Astrocyte (in vitro differentiated cells and primary cell): ENCODE results near the gene NUP133. TPM values are rescaled to one million over a fixed set of nuclear protein-coding genes. Genes with fewer than 3 reads are reported as not detected.

ENCODE experiments used
- DNase-seq: peaks from one replicate; pipeline ENCODE4 v3.0.0-alpha.2; 2010; ENCODE audit warnings: low read depth
- FAIRE-seq: peaks from 2 replicates; lab custom pipeline; 2011; peaks lifted over from hg19 to GRCh38; lab: Jason Lieb, UNC
- H2AFZ ChIP-seq: 2 replicates; pipeline ENCODE4 v1.6.0; 2012; ENCODE audit warnings: low read depth, low read length, inconsistent platforms
- H3K27ac ChIP-seq: 2 replicates; pipeline ENCODE4 v1.5.1; 2011; ENCODE audit warnings: low read depth, low read length, inconsistent platforms
- H3K27me3 ChIP-seq: 2 replicates; pipeline ENCODE4 v1.6.0; 2011; ENCODE audit warnings: low read length, inconsistent platforms; ENCODE audit not compliant: insufficient read depth
- H3K36me3 ChIP-seq: 2 replicates; pipeline ENCODE4 v1.5.1; 2011; ENCODE audit warnings: low read length, inconsistent platforms; ENCODE audit not compliant: insufficient read depth
- H3K4me1 ChIP-seq: 2 replicates; pipeline ENCODE4 v1.5.1; 2011; ENCODE audit warnings: low read length, inconsistent platforms; ENCODE audit not compliant: insufficient read depth
- H3K4me2 ChIP-seq: 2 replicates; pipeline ENCODE4 v1.6.0; 2012; ENCODE audit warnings: low read length, inconsistent platforms
- H3K4me3 ChIP-seq: 2 replicates; pipeline ENCODE4 v1.5.1; 2011; ENCODE audit warnings: low read depth, mild to moderate bottlenecking, low read length, inconsistent platforms; ENCODE audit not compliant: insufficient read depth
- H3K79me2 ChIP-seq: 2 replicates; pipeline ENCODE4 v1.6.0; 2012; ENCODE audit warnings: mild to moderate bottlenecking, low read length, inconsistent platforms; ENCODE audit not compliant: insufficient read depth
- H3K9ac ChIP-seq: 2 replicates; pipeline ENCODE4 v1.6.0; 2012; ENCODE audit warnings: mild to moderate bottlenecking, low read length, inconsistent platforms
- H3K9me3 ChIP-seq: 2 replicates; pipeline ENCODE4 v1.5.1; 2012; ENCODE audit warnings: low read depth, mild to moderate bottlenecking, low read length, inconsistent platforms; ENCODE audit not compliant: insufficient read depth
- H4K20me1 ChIP-seq: 2 replicates; pipeline ENCODE4 v1.6.0; 2012; ENCODE audit warnings: low read length, inconsistent platforms; ENCODE audit not compliant: insufficient read depth
- H3K27ac Mint-ChIP-seq: one replicate; pipeline ENCODE4 v1.8.0; 2021; ENCODE audit warnings: mild to moderate bottlenecking, mixed read lengths; ENCODE audit not compliant: unreplicated experiment
- H3K27me3 Mint-ChIP-seq: one replicate; pipeline ENCODE4 v1.8.0; 2021; ENCODE audit warnings: low read depth, mixed read lengths; ENCODE audit not compliant: unreplicated experiment
- H3K36me3 Mint-ChIP-seq: one replicate; pipeline ENCODE4 v1.8.0; 2021; ENCODE audit warnings: low read depth, mixed read lengths; ENCODE audit not compliant: unreplicated experiment
- H3K4me1 Mint-ChIP-seq: one replicate; pipeline ENCODE4 v1.8.0; 2021; ENCODE audit warnings: low read depth, mixed read lengths; ENCODE audit not compliant: unreplicated experiment
- H3K4me3 Mint-ChIP-seq: one replicate; pipeline ENCODE4 v1.8.0; 2021; ENCODE audit warnings: mild to moderate bottlenecking, moderate library complexity, mixed read lengths; ENCODE audit not compliant: unreplicated experiment
- H3K9me3 Mint-ChIP-seq: one replicate; pipeline ENCODE4 v1.8.0; 2021; ENCODE audit warnings: mild to moderate bottlenecking, mixed read lengths; ENCODE audit not compliant: unreplicated experiment
- EZH2 ChIP-seq: IDR thresholded peaks from 2 replicates; pipeline ENCODE4 v1.6.1; 2012; ENCODE audit warnings: mild to moderate bottlenecking, low read length, inconsistent platforms; ENCODE audit not compliant: insufficient read depth
- total RNA-seq: library from RNA; stranded (reverse); gene quantifications from 2 replicates; pipeline ENCODE4 v1.2.1, GENCODE V29; 2021
- TF ChIP-seq, protein P1 (sequence below): IDR thresholded peaks from 2 replicates; pipeline ENCODE4 v1.5.1; 2011; ENCODE audit warnings: low read depth, mild to moderate bottlenecking, inconsistent platforms, low read length, moderate library complexity; ENCODE audit not compliant: insufficient read depth

The NUP133 gene
- total RNA-seq, 1 donor from 2014 or later = 35.1 TPM

- FAIRE-seq = no peak
- Mint-ChIP-seq H3K9me3 (peaks cover 6% of the 10 kb centered on the region), H3K36me3 (peaks cover 6% of the 10 kb centered on the region), H3K4me1 (peaks cover 4% of the 10 kb centered on the region), H3K4me3 (no peak overlapping the region), H3K27ac (no peak overlapping the region), H3K27me3 (peaks cover 51% of the 10 kb centered on the region)
- Histone ChIP-seq H3K27ac (no peak overlapping the region), H3K9me3 (no peaks in the 10 kb centered on the region), H3K4me1 (peaks cover 4% of the 10 kb centered on the region), H3K9ac (no peak overlapping the region), H3K4me3 (no peak overlapping the region), H3K36me3 (no peaks in the 10 kb centered on the region), H3K4me2 (no peak overlapping the region), H2AFZ (no peak overlapping the region), H3K79me2 (no peaks in the 10 kb centered on the region), H3K27me3 (peaks cover 58% of the 10 kb centered on the region), H4K20me1 (no peaks in the 10 kb centered on the region)
- DNase-seq = no peak
- TF ChIP-seq EZH2 = peak; percentile 57
- TF ChIP-seq, protein P1, sequence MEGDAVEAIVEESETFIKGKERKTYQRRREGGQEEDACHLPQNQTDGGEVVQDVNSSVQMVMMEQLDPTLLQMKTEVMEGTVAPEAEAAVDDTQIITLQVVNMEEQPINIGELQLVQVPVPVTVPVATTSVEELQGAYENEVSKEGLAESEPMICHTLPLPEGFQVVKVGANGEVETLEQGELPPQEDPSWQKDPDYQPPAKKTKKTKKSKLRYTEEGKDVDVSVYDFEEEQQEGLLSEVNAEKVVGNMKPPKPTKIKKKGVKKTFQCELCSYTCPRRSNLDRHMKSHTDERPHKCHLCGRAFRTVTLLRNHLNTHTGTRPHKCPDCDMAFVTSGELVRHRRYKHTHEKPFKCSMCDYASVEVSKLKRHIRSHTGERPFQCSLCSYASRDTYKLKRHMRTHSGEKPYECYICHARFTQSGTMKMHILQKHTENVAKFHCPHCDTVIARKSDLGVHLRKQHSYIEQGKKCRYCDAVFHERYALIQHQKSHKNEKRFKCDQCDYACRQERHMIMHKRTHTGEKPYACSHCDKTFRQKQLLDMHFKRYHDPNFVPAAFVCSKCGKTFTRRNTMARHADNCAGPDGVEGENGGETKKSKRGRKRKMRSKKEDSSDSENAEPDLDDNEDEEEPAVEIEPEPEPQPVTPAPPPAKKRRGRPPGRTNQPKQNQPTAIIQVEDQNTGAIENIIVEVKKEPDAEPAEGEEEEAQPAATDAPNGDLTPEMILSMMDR = no peak
Measured at GRCh38 chr1:229433364-229434004, 74.7 kb downstream of the NUP133 start.

- no peak overlapping the region for H3K4me3 ChIP-seq
- H2AFZ ChIP-seq = no peak overlapping the region
- Mint-ChIP-seq H3K27me3 (peaks cover 56% of the 10 kb centered on the region), H3K4me3 (no peak overlapping the region), H3K27ac (no peak overlapping the region), H3K4me1 (peaks cover 4% of the 10 kb centered on the region), H3K9me3 (peaks cover 6% of the 10 kb centered on the region), H3K36me3 (peaks cover 4% of the 10 kb centered on the region)
- no peak overlapping the region for H3K27ac ChIP-seq
- no peaks in the 10 kb centered on the region for H4K20me1 ChIP-seq
- no peak overlapping the region for H3K4me2 ChIP-seq
- H3K4me1 ChIP-seq = peaks cover 4% of the 10 kb centered on the region
- H3K9ac ChIP-seq = no peak overlapping the region
- peaks cover 58% of the 10 kb centered on the region for H3K27me3 ChIP-seq
- FAIRE-seq (no peak), DNase-seq (no peak)
- TF ChIP-seq, protein P1 = no peak
- TF ChIP-seq EZH2 = peak; percentile 87
- no peaks in the 10 kb centered on the region for H3K79me2 ChIP-seq
- no peaks in the 10 kb centered on the region for H3K36me3 ChIP-seq
- no peaks in the 10 kb centered on the region for H3K9me3 ChIP-seq
Measured at GRCh38 chr1:229432905-229433304, 75.2 kb downstream of the NUP133 start.

- H3K79me2 ChIP-seq = no peaks in the 10 kb centered on the region
- no peak for DNase-seq
- peaks cover 58% of the 10 kb centered on the region for H3K27me3 ChIP-seq
- no peak overlapping the region for H2AFZ ChIP-seq
- no peaks in the 10 kb centered on the region for H4K20me1 ChIP-seq
- no peaks in the 10 kb centered on the region for H3K36me3 ChIP-seq
- H3K4me2 ChIP-seq = peak overlapping the region; percentile 26
- H3K9ac ChIP-seq = no peak overlapping the region
- peaks cover 4% of the 10 kb centered on the region for H3K4me1 ChIP-seq
- Mint-ChIP-seq H3K27me3 (peaks cover 62% of the 10 kb centered on the region), H3K9me3 (peaks cover 6% of the 10 kb centered on the region), H3K27ac (no peak overlapping the region), H3K36me3 (peaks cover 4% of the 10 kb centered on the region), H3K4me1 (peaks cover 4% of the 10 kb centered on the region), H3K4me3 (no peak overlapping the region)
- no peak overlapping the region for H3K4me3 ChIP-seq
- TF ChIP-seq, protein P1 = no peak
- no peak for TF ChIP-seq EZH2
- no peak for FAIRE-seq
- no peaks in the 10 kb centered on the region for H3K9me3 ChIP-seq
- no peak overlapping the region for H3K27ac ChIP-seq
Measured at GRCh38 chr1:229432116-229432461, 76.1 kb downstream of the NUP133 start.
